GM19099 (cell line): ENCODE measurements around the gene NHERF1.

ENCODE experiments used
- POLR2A ChIP-seq: IDR thresholded peaks from 3 replicates; pipeline ENCODE4 v1.6.1; 2011; ENCODE audit warnings: low read depth; ENCODE audit not compliant: insufficient read length; ENCODE audit errors: extremely low read depth

Gene NHERF1

GRCh38 chr17:74740641-74741387 is 7.6 kb upstream of the NHERF1 start:
- no peak for TF ChIP-seq POLR2A

DNA sequence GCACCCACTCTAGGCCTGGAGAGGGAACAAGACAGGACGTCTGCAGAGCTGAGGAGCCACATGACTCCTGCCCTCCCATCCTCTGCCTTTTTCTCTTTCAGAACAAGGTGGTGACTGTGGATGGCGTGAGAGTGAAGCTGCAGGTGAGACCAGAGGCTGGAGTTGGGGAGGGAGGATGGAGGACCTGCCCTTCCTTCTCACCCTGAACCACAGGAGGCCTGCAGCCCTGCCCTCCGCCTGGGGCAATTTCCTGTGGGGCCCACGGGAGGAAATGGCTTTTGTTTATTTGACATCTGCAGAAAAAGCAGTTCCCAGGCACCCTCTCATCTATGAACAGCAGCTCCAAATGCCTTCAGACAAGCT is 6.3 kb upstream of the NHERF1 start:
- no peak for TF ChIP-seq POLR2A

GRCh38 chr17:74742978-74743545 is 5.4 kb upstream of the NHERF1 start:
- no peak for TF ChIP-seq POLR2A

GRCh38 chr17:74743755-74744154 is 4.7 kb upstream of the NHERF1 start:
- no peak for TF ChIP-seq POLR2A

- TF ChIP-seq POLR2A = no peak
These were observed 4.1 kb upstream of the NHERF1 start for GRCh38 chr17:74744349-74744713.

DNA sequence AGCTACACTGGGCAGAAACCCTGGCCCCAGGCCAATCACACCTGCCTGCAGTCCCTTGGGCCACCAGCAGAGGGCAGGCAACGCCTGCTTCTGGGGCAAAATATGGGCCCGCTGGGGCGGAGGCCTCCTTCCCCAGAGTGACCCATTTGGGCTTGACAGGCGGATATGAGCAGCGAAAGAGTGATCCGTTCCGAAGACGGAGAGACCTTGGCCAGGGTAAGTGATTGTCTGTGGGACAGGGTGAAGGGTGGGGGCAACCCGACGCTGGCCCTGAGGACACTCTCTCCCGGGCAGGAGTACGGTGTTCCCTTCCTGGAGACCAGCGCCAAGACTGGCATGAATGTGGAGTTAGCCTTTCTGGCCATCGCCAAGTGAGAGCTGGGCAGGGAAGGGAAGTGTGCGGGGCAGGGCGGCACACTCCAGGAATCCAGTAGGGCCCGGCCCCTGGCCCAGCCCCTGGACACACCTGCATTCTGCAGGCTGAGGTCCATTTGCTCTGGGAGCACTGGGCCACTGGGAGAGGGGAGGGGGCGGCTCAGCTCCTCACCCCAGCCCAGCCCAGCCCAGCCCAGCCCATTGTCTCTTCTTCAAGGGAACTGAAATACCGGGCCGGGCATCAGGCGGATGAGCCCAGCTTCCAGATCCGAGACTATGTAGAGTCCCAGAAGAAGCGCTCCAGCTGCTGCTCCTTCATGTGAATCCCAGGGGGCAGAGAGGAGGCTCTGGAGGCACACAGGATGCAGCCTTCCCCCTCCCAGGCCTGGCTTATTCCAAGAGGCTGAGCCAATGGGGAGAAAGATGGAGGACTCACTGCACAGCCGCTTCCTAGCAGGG is 3.5 kb upstream of the NHERF1 start:
- no peak for TF ChIP-seq POLR2A

DNA sequence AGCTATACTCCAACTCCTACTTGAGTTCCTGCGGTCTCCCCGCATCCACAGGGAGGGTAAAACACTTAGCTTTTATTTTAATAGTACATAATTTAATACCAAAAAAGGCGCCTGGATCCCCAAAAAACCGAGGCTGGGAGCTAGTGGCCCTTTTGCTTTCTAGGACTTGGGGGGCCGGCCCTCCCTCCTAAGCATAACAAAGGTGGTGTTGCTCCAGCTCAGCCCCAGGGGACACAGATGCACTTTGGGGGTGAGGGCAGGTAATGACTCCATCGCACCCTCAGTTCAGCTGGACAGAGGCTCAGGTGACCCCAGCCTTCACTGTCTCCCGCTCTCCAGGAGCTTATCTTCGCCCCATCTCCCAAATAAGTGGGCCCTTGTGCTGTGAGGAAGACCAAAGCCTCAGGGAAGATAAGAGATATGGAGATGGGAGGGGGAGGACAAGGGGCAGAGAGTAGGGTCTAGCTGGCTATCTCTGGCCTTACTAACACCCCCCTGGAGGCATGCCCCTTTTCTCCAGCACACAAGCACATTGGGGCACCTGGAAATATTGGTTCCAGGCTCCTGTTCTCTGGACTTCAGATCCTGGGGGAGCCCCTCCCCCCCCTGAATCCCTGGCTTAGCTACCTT is 2.8 kb upstream of the NHERF1 start:
- TF ChIP-seq POLR2A = no peak

DNA sequence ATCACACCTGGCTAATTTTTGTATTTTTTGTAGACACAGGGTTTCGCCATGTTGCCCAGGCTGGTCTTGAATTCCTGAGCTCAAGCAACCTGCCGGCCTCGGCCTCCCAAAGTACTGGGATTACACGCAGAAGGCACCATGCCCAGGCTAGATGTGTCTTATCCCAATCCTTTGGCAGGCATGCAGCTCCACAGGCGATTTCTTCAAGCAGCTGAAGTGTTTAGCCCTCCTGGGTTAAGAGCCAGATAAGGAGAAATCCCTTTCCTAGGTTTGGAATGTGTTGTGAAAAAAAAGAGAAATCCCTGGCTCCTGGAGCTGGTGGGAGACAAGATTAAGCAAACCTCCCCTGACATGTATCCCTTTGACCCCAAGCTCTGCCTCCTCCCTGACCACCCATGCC is 2.1 kb upstream of the NHERF1 start:
- TF ChIP-seq POLR2A = no peak

- TF ChIP-seq POLR2A = no peak
These were observed 1.5 kb upstream of the NHERF1 start for GRCh38 chr17:74746922-74747321.

GRCh38 chr17:74748279-74748528 is 224 bp upstream of the NHERF1 start:
- no peak for TF ChIP-seq POLR2A

DNA sequence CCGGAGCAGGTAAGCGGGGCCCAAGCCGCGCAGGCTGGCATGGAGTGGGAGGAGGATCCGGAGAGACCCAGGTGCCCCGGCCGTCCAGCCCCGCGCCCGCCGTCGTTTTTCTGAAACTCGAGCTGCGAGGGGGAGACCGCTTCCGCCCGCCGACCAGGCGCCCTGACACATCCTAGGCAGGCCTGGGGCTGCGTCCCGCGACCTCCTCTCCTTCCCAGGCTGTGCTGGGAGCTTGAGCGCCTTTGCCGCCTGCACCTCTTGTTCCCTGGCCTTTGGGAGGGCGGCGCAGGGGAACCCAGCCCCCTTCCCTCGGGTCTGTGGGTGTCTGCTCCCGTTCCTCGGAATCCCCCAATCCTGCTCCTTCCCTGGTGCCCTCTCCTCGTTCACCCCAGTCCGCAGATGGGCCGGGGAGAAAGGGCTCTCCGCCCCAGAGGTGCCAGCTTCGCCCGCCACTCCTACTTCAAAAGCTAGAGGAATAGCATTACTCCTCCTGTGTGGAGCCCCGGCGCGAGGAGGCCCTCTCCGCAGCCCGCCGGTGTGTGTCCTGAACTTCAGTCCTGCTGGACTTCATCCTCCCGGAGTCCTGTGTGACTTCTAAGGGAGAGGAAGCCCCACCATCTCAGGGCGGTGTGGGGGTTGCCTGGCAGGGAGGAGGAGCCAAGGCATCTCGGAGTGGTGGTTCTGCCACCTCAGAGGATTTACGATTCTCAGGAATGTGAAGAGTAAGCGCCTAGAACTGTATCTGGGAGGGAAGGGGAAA is 1.0 kb downstream of the NHERF1 start:
- no peak for TF ChIP-seq POLR2A

- no peak for TF ChIP-seq POLR2A
These were observed 1.6 kb downstream of the NHERF1 start for GRCh38 chr17:74750039-74750326.

DNA sequence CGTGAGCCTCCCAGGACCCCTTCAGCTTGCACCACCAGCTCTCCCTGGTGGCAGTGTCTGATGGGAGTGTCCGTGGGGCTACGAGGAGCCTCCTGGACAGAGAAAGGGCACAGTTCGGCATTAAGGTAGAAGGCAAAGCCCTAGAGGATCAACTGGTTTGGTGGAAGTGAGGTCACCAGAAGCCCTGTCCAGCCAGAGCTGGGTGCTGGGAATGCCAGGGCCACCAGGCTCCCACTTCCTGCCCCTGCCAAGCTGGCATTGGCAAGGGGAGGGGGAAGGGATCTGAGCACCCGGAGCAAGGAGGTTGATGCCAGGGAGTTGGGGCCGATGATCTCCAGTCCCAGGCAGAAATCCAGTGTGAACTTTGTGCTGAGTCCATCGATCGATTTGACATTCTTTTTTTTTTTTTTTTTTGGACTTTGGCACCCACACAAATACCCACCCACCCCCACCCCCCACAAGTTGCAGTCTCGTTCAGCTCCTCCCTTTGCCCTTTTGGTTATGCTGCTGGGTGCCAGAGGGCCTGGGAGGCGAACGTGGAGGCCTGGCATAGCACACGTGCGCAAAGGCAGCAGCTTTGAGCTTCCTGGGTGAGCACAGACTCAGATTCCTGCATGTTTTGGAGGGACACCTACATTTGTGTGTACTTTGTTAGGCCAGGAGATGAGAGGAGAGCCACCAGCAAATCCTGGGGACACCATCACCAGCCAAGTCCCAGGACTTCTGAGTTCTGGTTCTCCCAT is 2.1 kb downstream of the NHERF1 start:
- TF ChIP-seq POLR2A = no peak

DNA sequence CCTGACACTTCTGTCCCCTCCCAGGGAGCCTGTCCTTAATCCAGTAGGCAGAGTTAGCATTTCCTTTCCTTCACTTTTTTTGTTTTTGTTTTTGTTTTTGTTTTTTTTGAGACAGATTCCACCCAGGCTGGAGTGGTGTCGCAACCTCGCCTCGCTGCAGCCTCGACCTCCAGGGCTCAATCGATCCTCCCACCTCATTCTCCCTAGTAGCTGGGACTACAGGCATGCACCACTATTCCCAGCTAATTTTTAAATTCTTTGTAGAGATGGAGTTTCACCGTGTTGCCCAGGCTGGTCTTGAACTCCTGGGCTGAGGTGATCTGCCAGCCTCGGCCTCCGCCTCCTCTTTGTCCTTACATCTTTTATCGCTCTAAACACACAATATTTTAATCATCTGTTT is 4.0 kb downstream of the NHERF1 start:
- TF ChIP-seq POLR2A = no peak

- no peak for TF ChIP-seq POLR2A
These were observed 4.5 kb downstream of the NHERF1 start for GRCh38 chr17:74752822-74753401.

- TF ChIP-seq POLR2A = no peak
These were observed 6.4 kb downstream of the NHERF1 start for GRCh38 chr17:74754832-74755231.
